HEK293T (cell line): ENCODE data around the gene SNRNP48.

Source experiments
- ARNT ChIP-seq: fragments of 450-650 bp; IDR thresholded peaks from 2 replicates; pipeline ENCODE4 v1.6.1; 2017; ENCODE audit warnings: mild to moderate bottlenecking
- FOXA1 ChIP-seq: fragments of 450-650 bp; IDR thresholded peaks from 2 replicates; pipeline ENCODE4 v1.6.1; 2016; ENCODE audit warnings: mild to moderate bottlenecking
- FOXM1 ChIP-seq: fragments of 450-650 bp; IDR thresholded peaks from 2 replicates; pipeline ENCODE4 v1.6.1; 2017; ENCODE audit warnings: mild to moderate bottlenecking, borderline replicate concordance

GRCh38 chr6:7604003-7604402 is 14.0 kb downstream of the SNRNP48 start:
- TF ChIP-seq FOXA1 (no peak), FOXM1 (no peak), ARNT (no peak)
